ENCODE measurements around the gene EPN3. TPM values are rescaled to one million over a fixed set of nuclear protein-coding genes. Genes with fewer than 3 reads are reported as not detected.
A peak's percentile ranks its signal among the peaks of the same experiment; 100 is the strongest.

Gene EPN3
- 100 to 1,000 TPM in 1 of 4 donors, 10 to 100 TPM in 3; 30.3 to 110 (median 78.5) TPM for total RNA-seq

- H3K27ac ChIP-seq = peak within 1 kb of the TSS; percentile 78
- TF ChIP-seq POLR2A (IDR thresholded peaks at IDR 0.05) = no peak
- TF ChIP-seq POLR2AphosphoS5 (IDR thresholded peaks at IDR 0.05) = peak in 1 of 3 donors; percentile 61
Observed at GRCh38 chr17:50532452-50533024, at the start of gene EPN3. Gene EPN3, plus strand, starts transcription at chr17:50532735. Its CDS starts 3,822 bp downstream, at chr17:50536557.

GRCh38 chr17:50483266-50483665 is 49.3 kb upstream of the EPN3 start:
- no peaks in the 10 kb centered on the region for H3K9me3 ChIP-seq
- H3K4me3 ChIP-seq = no peak overlapping the region
- no peaks in the 10 kb centered on the region for H3K27me3 ChIP-seq
- H3K4me1 ChIP-seq = peaks cover 55% of the 10 kb centered on the region
- H3K36me3 ChIP-seq = peaks cover 34% of the 10 kb centered on the region
- TF ChIP-seq POLR2AphosphoS5 (IDR thresholded peaks at IDR 0.05) = no peak
- TF ChIP-seq EP300 (IDR thresholded peaks at IDR 0.05) = no peak
- TF ChIP-seq POLR2A (IDR thresholded peaks at IDR 0.05) = no peak
- TF ChIP-seq CTCF (IDR thresholded peaks at IDR 0.05) = no peak
- DNase-seq (ENCODE audit: low spot score in 2 of 2) = no peak
- peak overlapping the region; percentile 48 for H3K27ac ChIP-seq
- 39% methylated on average over 5 of the region's 5 CpGs for WGBS

More at GRCh38 chr17:50532452-50533024, at the start of gene EPN3:
- Histone ChIP-seq H3K4me1 (peaks cover 44% of the 10 kb centered on the region), H3K4me3 (peak within 1 kb of the TSS; percentile 51), H3K9me3 (no peaks in the 10 kb centered on the region), H3K36me3 (no peaks in the 10 kb centered on the region), H3K27me3 (peaks cover 38% of the 10 kb centered on the region)
- DNase-seq (ENCODE audit: low spot score in 2 of 2) = no peak
- WGBS = 3% methylated on average over 8 of the region's 21 CpGs

GRCh38 chr17:50484386-50485155 is 48.0 kb upstream of the EPN3 start:
- Histone ChIP-seq H3K27me3 (no peaks in the 10 kb centered on the region), H3K4me3 (no peak overlapping the region), H3K4me1 (peaks cover 52% of the 10 kb centered on the region), H3K27ac (no peak overlapping the region), H3K9me3 (no peaks in the 10 kb centered on the region), H3K36me3 (peaks cover 34% of the 10 kb centered on the region)
- TF ChIP-seq EP300 (IDR thresholded peaks at IDR 0.05) = no peak
- no peak for TF ChIP-seq CTCF (IDR thresholded peaks at IDR 0.05)
- TF ChIP-seq POLR2A (IDR thresholded peaks at IDR 0.05) = no peak
- TF ChIP-seq POLR2AphosphoS5 (IDR thresholded peaks at IDR 0.05) = no peak
- DNase-seq (ENCODE audit: low spot score in 2 of 2) = no peak
- WGBS = 95% methylated on average over 11 of the region's 11 CpGs

- Histone ChIP-seq H3K27ac (peak overlapping the region; percentile 76), H3K27me3 (no peaks in the 10 kb centered on the region), H3K36me3 (peaks cover 27% of the 10 kb centered on the region), H3K4me1 (peaks cover 28% of the 10 kb centered on the region), H3K9me3 (no peaks in the 10 kb centered on the region), H3K4me3 (no peak overlapping the region)
- TF ChIP-seq POLR2AphosphoS5 (IDR thresholded peaks at IDR 0.05) = peak in 1 of 3 donors; percentile 49
- TF ChIP-seq POLR2A (IDR thresholded peaks at IDR 0.05) = no peak
- no peak for TF ChIP-seq CTCF (IDR thresholded peaks at IDR 0.05)
- TF ChIP-seq EP300 (IDR thresholded peaks at IDR 0.05) = no peak
- WGBS = 62% methylated on average over 6 of the region's 17 CpGs
- no peak for DNase-seq (ENCODE audit: low spot score in 2 of 2)
Observed at GRCh38 chr17:50487213-50488096, 45.1 kb upstream of the EPN3 start.

- Histone ChIP-seq H3K4me3 (no peak overlapping the region), H3K27ac (no peak overlapping the region), H3K36me3 (peaks cover 19% of the 10 kb centered on the region), H3K27me3 (no peaks in the 10 kb centered on the region), H3K4me1 (peaks cover 17% of the 10 kb centered on the region), H3K9me3 (no peaks in the 10 kb centered on the region)
- 90% methylated on average over 2 of the region's 2 CpGs for WGBS
- no peak for DNase-seq (ENCODE audit: low spot score in 2 of 2)
- TF ChIP-seq EP300 (IDR thresholded peaks at IDR 0.05) (no peak), POLR2AphosphoS5 (IDR thresholded peaks at IDR 0.05) (no peak), CTCF (IDR thresholded peaks at IDR 0.05) (no peak), POLR2A (IDR thresholded peaks at IDR 0.05) (no peak)
Observed at GRCh38 chr17:50488880-50489279, 43.7 kb upstream of the EPN3 start.

All from suprapubic skin (tissue), 4 donors.